Fibroblast of lung (primary cell): ENCODE results near the gene ARHGEF33.

Source experiments
- EZH2 ChIP-seq: IDR thresholded peaks from 2 replicates; pipeline ENCODE4 v1.5.1; 2012; ENCODE audit warnings: low read length, control low read depth, mild to moderate bottlenecking; ENCODE audit errors: missing control alignments
- TF ChIP-seq, protein P1 (sequence below), 2 donors: IDR thresholded peaks in 1 of 2; conservative IDR thresholded peaks in 1 of 2; 1 replicate in 1 of 2; 2 replicates in 1 of 2; pipeline ENCODE4 v1.5.1; 2011 to 2012; ENCODE audit warnings: low read length in 2 of 2, control low read depth in 1 of 2, inconsistent platforms in 1 of 2, low read depth in 1 of 2, mild to moderate bottlenecking in 1 of 2

GRCh38 chr2:38960609-38961320 lies 71.1 kb downstream of the ARHGEF33 start:
- TF ChIP-seq, protein P1, sequence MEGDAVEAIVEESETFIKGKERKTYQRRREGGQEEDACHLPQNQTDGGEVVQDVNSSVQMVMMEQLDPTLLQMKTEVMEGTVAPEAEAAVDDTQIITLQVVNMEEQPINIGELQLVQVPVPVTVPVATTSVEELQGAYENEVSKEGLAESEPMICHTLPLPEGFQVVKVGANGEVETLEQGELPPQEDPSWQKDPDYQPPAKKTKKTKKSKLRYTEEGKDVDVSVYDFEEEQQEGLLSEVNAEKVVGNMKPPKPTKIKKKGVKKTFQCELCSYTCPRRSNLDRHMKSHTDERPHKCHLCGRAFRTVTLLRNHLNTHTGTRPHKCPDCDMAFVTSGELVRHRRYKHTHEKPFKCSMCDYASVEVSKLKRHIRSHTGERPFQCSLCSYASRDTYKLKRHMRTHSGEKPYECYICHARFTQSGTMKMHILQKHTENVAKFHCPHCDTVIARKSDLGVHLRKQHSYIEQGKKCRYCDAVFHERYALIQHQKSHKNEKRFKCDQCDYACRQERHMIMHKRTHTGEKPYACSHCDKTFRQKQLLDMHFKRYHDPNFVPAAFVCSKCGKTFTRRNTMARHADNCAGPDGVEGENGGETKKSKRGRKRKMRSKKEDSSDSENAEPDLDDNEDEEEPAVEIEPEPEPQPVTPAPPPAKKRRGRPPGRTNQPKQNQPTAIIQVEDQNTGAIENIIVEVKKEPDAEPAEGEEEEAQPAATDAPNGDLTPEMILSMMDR (conservative IDR thresholded peaks at IDR 0.05 in 1 of 2, IDR thresholded peaks at IDR 0.05 in 1 of 2; ENCODE audit: low read depth in 1 of 2, low read length in 2 of 2): no peak
- no peak for TF ChIP-seq EZH2
